Right ventricle myocardium inferior (tissue), 1 donor: ENCODE data around the gene PYGO1. TPM values are rescaled to one million over a fixed set of nuclear protein-coding genes. Genes with fewer than 3 reads are reported as not detected.
A peak's percentile ranks its signal among the peaks of the same experiment; 100 is the strongest.
"Not testable (repeated sequence)": the region's sequence is repeated elsewhere in the genome, so short reads cannot be mapped to it uniquely, and the experiment has no call there.

Experiments used
- ATAC-seq: fragments of 200-7000 bp; cut with Tn5 transposase; one replicate; pipeline ENCODE4 v1.9.1; 2020; ENCODE audit warnings: mild to moderate bottlenecking, moderate library complexity
- DNase-seq: peaks from one replicate; pipeline ENCODE4 v3.0.0; 2021; ENCODE audit errors: missing footprints
- intact Hi-C: fragments of 100-400 bp; cut with DNase I; formaldehyde crosslinking; loops from one replicate; pipeline ENCODE4 v1.11.0; 2022
- total RNA-seq: library from RNA; stranded (reverse); fragmentation: NEBNext Ultra II Directional; extraction: Animal tissue kit (Norgen Biotek cat#: 25700); gene quantifications from one replicate; pipeline ENCODE4 v1.2.1, GENCODE V29; 2021
- donor health status: DM: no; HTN: yes; CAD: no; lungs with severe emphysema.

Gene PYGO1
- total RNA-seq, 1 donor from 2014 or later = 6.7 TPM

DNA sequence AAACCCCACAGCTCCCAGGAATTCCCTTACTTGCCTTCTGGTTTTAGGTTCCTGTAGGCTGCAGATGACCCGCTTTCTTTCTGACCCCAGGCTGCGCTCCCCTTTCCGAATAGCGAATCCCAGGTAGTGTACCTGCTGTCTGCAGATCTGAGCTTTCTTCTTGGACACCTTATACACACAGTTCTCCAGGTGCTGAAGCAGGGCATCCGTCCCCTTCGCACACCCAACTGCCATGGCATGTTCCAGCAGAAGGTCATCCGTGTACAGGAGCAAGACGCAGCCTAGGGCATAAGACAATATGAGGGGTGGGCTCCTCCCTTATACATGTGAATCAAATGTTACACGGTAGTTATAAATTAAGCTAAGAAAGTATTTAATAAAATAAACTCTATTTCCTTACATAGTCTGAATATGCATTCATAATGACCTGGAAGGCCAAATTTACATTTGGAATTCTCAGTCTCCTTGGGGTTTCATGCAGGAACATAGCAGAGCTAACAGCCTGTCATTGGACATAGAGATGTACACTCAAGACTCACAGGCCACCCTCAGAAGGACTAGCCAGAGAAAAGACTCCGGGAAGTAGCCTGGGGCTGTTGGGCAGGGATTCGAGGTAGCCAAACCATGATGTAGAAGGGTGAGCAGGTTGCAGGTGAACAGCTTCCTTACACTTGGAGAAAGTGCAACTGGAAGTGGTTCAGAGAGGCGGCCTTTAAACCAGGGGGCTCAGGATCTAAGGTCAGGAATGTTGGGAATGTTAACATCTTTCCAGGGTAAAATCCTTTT lies 72.0 kb downstream of the PYGO1 start:
- ATAC-seq = no peak
- intact Hi-C loops = no loop called here
- no peak for DNase-seq

DNA sequence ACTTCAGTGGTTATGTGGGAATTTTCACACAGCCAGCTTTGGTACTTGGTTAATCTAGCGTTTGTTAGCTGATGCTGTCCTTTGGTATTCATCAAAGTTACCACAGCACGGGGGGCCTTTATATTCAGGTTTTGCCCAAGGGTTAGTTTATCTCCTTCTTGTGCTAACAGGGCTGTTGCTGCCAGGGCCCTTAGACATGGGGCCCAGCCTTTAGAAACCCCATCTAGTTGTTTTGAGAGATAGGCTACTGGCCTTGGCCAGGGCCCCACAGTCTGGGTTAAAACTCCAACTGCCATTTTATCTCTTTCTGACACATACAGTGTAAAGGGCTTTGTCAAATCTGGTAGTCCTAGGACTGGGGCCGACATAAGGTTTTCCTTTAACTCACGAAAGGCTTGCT lies 72.7 kb downstream of the PYGO1 start:
- DNase-seq (no peak), ATAC-seq (no peak)
- intact Hi-C loops = no loop called here

DNA sequence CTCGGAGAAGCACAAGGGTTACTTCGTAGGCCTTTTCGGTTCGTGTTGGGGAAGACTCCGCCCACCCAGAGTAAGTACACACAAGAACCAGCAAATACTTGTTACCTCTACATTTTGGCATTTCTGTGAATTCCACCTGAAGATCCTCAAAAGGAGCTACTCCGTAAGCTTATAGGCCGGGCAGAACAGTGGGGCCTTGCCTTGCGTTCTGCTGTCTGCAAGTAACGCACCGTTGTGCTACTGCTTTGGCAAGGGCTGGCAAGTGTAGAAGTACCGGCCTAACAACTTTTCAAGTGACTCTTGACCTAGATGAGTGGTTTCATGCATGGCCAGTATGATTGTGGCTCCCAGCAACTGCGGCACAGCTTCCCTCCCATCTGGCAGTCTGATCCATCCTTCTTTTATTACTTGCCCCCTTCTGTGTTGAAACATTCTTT lies 73.7 kb downstream of the PYGO1 start:
- DNase-seq (no peak), ATAC-seq (no peak)
- intact Hi-C loops = no loop called here

DNA sequence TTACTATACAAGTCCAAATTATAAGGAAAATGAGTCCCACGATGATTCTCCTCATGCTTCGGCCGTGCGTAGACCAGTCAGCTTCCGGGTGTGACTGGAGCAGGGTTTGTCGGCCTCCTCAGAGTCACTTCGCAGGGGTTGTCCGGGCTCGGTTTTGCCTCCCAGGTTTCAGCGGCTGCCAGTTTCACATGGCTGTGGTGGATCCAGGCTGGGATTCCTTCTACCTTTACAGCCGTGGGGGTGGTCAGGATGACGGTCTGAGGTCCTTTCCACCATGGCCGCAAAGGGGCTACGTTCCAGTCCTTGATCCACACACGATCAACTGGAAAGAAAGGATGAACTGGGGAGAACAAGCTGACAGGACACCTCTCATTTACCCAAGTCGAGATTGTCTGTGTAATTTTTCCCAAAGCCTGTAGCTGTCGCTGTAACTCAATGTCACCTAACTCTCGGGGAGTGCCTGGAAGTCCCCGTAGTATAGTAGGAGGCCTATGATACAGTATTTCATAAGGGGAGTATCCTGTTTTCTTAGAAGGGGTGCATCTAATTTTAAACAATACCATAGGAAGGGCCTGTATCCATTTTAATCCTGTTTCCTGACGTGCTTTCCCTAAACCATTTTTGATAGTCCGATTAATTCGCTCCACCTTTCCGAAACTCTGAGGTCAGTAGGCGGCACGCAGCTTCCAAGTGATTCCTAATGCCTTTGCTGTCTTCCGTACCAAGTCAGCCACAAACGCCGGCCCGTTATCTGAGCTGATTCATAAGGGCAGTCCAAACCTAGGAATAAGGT lies 74.3 kb downstream of the PYGO1 start:
- DNase-seq, ATAC-seq, intact Hi-C loops: not testable (repeated sequence)

DNA sequence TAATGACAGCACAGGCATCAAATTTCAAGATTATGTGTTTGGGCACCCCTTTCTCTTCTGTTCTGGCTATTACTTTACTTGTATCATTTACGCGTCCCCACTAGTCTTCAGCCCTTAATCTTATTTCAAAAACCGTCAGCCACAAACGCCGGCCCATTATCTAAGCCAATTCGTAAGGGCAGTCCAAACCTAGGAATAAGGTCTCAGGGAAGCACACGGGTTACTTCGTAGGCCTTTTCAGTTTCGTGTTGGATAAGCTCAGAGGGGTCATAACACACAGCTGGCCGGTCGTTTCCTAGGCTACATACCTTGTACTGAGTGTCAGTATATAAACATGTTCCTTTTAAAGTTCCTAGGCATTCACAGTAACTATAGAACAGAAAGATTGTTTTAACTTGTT lies 75.0 kb downstream of the PYGO1 start:
- DNase-seq = no peak
- intact Hi-C loops = no loop called here
- ATAC-seq = no peak

DNA sequence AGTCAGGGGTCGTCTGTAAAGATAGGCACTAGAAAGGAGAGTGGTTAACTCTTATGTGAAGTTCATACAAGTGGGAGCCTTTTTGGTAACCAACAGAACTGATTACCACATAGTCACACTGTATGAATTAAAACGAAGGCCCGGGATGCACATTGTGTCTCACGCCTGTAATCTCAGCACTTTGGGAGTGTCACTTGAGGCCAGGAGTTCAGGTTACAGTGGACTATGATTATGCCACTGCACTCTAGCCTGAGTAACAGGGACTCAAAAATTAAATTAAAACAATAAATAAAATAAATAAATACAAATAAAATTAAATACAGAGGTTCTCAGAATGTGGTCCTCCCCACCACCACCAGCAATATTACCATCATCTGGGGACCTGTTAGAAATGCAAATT lies 80.6 kb downstream of the PYGO1 start:
- no peak for ATAC-seq
- DNase-seq = no peak
- intact Hi-C loops = no loop called here

DNA sequence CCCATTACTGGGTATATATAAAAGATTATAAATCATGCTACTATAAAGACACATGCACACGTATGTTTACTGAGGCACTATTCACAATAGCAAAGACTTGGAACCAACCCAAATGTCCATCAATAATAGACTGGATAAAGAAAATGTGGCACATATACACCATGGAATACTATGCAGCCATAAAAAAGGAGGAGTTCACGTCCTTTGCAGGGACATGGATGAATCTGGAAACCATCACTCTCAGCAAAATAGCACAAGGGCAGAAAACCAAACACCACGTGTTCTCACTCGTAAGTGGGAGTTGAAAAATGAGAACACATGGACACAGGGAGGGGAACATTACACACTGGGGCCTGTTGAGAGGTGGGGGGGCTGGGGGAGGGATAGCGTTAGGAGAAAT lies 82.7 kb downstream of the PYGO1 start:
- intact Hi-C loops, ATAC-seq, DNase-seq: not testable (repeated sequence)

DNA sequence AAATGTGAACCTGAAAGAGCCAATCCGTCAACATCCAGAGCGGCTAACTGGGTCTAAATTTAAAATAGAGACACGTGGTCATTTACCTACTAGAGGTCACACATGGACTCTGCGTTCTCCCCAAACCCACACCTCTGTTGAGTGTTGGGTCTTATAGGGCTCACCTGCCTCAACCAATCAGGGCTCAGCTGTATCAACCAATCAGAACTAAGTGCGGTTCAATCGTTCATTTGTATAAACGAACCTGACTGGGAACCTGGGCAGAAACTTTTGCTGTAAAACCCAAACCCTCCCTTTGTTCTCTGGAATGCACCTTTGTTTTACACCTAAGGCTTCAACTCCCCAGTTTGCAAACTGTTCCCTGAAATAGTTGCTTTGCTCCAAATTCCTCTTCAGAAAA lies 89.0 kb downstream of the PYGO1 start:
- no peak for DNase-seq
- intact Hi-C loops = no loop called here
- no peak for ATAC-seq

DNA sequence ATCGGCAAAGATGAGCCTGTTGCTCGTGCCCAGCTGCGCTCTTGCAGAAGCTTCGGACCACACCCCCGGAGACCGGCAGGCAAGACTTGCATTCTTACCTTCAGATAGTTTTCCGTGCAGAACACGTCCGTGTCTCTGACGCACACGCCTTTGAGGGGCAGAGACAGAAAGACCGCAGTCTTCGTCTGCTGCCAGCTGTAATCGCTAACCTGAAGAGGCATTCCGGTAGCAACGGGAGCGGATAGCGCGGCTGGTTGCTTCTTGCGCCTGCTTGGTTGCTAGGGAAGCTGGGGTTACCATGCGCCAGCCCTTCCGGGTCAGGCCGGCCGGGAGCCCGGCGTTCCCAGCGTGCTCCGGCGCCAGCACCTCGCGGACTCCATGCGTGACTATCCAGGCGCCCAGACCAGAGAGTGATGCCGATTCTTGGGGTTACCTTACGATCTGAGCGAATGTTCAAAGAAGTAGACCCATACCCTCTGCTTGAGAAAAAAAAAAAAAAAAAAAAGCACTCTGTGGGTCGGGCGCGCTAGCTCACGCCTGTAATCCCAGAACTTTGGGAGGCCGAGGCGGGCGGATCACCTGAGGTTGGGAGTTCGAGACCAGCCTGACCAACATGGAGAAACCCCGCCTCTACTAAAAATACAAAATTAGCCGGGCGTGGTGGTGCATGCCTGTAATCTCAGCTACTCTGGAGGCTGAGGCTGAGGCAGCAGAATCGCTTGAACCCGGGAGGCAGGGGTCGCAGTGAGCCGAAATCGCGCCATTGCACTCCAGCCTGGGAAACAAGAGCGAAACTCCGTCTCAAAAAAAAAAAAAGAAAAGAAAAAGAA lies 89.8 kb downstream of the PYGO1 start:
- peak; percentile 99 for ATAC-seq
- intact Hi-C loops = not testable (repeated sequence)
- peak; percentile 94 for DNase-seq

DNA sequence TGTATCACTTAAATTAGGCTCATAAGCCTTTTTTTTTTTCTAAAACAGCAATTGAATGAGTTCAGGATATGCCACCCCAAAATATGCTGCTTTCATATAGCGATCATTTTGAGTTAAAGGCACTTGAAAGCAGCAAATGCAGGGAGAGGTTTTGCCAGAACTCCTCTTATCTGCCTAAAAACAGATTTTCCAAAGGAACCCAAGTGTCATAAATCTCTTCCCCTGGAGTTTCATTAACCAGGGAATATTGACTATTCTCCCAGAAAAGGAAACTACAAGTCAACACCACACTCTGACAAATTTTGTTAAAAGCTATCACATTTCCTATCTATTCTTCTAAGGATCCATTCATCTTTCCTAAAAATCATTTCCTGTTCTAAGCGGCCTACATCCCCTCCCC lies 91.4 kb downstream of the PYGO1 start:
- intact Hi-C loops = no loop called here
- ATAC-seq = no peak

DNA sequence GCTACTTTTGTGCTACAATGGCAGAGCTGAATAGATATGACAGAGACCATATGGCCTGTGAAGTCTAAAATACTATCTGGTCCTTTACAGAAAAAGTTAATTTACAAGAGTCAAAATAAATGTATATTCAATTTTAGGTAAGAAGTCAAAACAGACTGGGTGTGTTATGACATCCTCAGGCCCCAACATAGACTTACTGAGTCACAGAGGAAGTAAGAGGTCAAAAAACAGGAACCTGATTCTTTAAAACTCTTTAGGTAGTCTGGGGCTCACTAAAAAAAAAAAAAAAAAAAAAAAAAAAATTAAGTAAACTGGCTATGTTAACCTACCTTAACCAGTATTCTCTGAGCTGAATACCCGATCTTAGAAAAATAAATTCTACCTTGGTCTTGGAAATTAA lies 93.2 kb downstream of the PYGO1 start:
- intact Hi-C loops = no loop called here
- DNase-seq (no peak), ATAC-seq (no peak)

More for the DNA sequence above, 91.4 kb downstream of the PYGO1 start:
- no peak for DNase-seq

DNA sequence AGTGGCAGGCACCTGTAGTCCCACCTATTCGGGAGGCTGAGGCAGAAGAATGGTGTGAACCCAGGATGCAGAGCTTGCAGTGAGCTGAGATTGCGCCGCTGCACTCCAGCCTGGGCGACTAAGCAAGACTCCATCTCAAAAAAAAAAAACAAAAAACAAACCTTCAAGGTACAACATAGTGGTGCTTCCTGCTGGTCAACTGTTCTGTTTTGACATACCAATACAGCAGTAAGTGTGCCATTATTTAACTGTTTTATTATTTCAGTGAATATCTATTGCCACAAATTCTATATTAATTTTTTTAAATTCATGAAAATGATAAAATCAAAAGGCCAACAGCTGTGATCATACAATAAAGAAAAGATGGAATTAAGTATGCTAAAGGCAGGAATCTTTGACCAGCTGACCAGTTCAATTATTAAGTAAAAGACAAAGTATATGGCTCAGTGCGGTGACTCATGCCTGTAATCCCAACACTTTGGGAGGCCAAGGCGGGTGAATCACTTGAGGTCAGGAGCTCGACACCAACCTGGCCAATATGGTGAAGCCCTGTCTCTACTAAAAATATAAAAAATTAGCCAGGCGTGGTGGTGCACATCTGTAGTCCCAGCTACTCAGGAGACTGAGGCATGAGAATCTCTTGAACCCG lies 99.1 kb downstream of the PYGO1 start:
- intact Hi-C loops, ATAC-seq, DNase-seq: not testable (repeated sequence)

Other genes starting within 250 kb of the PYGO1 start
- gene CCPG1, start 180.0 kb downstream of the PYGO1 start, total RNA-seq = 76.6 TPM
- gene PIERCE2, start 179.8 kb downstream of the PYGO1 start, total RNA-seq = 6.2 TPM
- 0.49 TPM for gene DNAAF4, start 80.1 kb downstream of the PYGO1 start, total RNA-seq
- gene PRTG, start 154.8 kb upstream of the PYGO1 start, total RNA-seq = 0.43 TPM